ENCODE data around the gene HEMK1.

The HEMK1 gene

GRCh38 chr3:50612970-50613846 is 43.9 kb downstream of the HEMK1 start:
- Histone ChIP-seq H3K4me2 (peak overlapping the region in 10 of 11 experiments; percentile 6 to 100 (median 95); a peak in 18 of 22 replicates), H3K4me3 (peak overlapping the region in 7 of 10 experiments; percentile 86 to 98 (median 88); a peak in 13 of 20 replicates), H3K27ac (peak overlapping the region in 7 of 11 experiments; percentile 63 to 95 (median 92); a peak in 9 of 22 replicates), H3K4me1 (peaks cover 53 to 71% (median 68%) of the 10 kb centered on the region in 10 experiments), H3K9me3 (replicated peaks in 1 of 11) (no peaks in the 10 kb centered on the region), H3K27me3 (peaks cover 0 to 13% (median 0%) of the 10 kb centered on the region in 11 experiments; a peak in 3 of 22 replicates), H3K9ac (peak overlapping the region in 10 of 11 experiments; percentile 79 to 95 (median 93); a peak in 17 of 22 replicates), H3K36me3 (peaks cover 0 to 26% (median 23%) of the 10 kb centered on the region in 11 experiments; a peak in 20 of 22 replicates), H4K20me1 (peaks cover 5 to 33% (median 30%) of the 10 kb centered on the region in 11 experiments; a peak in 21 of 22 replicates)
- TF ChIP-seq Cebpa-rat (IDR thresholded peaks at IDR 0.05): no peak

DNA sequence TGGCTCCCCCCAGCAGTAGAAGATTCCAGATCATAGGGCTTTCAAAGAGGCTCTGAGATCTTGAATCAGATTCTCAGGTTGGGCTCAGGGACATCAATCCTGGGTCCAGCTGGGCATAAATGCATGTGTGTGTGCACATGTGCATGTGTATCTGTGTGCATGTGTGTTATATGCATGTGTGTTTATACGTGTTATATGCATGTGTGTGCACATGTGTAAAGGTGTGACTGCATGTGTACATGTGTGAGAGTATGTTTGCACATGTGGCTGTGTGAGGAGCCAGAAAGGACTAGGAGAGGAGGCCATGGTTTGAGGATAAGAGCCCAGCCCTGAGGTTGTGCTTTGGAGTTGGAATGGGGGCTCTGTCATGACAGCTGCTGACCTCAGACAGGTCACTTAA is 45.9 kb downstream of the HEMK1 start:
- peaks cover 0 to 20% (median 10%) of the 10 kb centered on the region in 11 experiments; a peak in 15 of 22 replicates for H4K20me1 ChIP-seq
- H3K4me3 ChIP-seq: peak overlapping the region in 3 of 10 experiments; percentile 82 to 94 (median 90); a peak in 4 of 20 replicates

GRCh38 chr3:50616003-50616769 is 46.9 kb downstream of the HEMK1 start:
- Histone ChIP-seq H3K9me3 (replicated peaks in 1 of 11) (no peaks in the 10 kb centered on the region), H3K9ac (peak overlapping the region; percentile 51 to 95 (median 72); a peak in 21 of 22 replicates), H3K4me3 (peak overlapping the region; percentile 79 to 98 (median 94)), H3K27ac (peak overlapping the region in 10 of 11 experiments; percentile 39 to 96 (median 79); a peak in 20 of 22 replicates), H4K20me1 (peaks cover 0 to 17% (median 1%) of the 10 kb centered on the region in 11 experiments; a peak in 8 of 22 replicates), H3K4me2 (peak overlapping the region; percentile 84 to 99 (median 94)), H3K36me3 (peaks cover 0 to 22% (median 1%) of the 10 kb centered on the region in 11 experiments; a peak in 8 of 22 replicates), H3K4me1 (peaks cover 56 to 76% (median 71%) of the 10 kb centered on the region in 10 experiments), H3K27me3 (peaks cover 0 to 13% (median 0%) of the 10 kb centered on the region in 11 experiments; a peak in 3 of 22 replicates)
- TF ChIP-seq Cebpa-rat (IDR thresholded peaks at IDR 0.05): peak in 3 of 11 experiments; percentile 44 to 58 (median 50); a peak in 4 of 22 replicates

More for the DNA sequence above, 45.9 kb downstream of the HEMK1 start:
- peak overlapping the region in 8 of 11 experiments; percentile 52 to 95 (median 75); a peak in 14 of 22 replicates for H3K9ac ChIP-seq
- peak overlapping the region in 6 of 11 experiments; percentile 33 to 96 (median 79); a peak in 10 of 22 replicates for H3K27ac ChIP-seq
- H3K9me3 ChIP-seq (replicated peaks in 1 of 11): no peaks in the 10 kb centered on the region
- H3K36me3 ChIP-seq: peaks cover 0 to 16% (median 6%) of the 10 kb centered on the region in 11 experiments; a peak in 15 of 22 replicates
- peaks cover 51 to 71% (median 68%) of the 10 kb centered on the region in 10 experiments for H3K4me1 ChIP-seq
- no peak for TF ChIP-seq Cebpa-rat (IDR thresholded peaks at IDR 0.05)
- H3K27me3 ChIP-seq: peaks cover 0 to 13% (median 0%) of the 10 kb centered on the region in 11 experiments; a peak in 3 of 22 replicates
- H3K4me2 ChIP-seq: peak overlapping the region in 9 of 11 experiments; percentile 84 to 99 (median 94); a peak in 18 of 22 replicates

DNA sequence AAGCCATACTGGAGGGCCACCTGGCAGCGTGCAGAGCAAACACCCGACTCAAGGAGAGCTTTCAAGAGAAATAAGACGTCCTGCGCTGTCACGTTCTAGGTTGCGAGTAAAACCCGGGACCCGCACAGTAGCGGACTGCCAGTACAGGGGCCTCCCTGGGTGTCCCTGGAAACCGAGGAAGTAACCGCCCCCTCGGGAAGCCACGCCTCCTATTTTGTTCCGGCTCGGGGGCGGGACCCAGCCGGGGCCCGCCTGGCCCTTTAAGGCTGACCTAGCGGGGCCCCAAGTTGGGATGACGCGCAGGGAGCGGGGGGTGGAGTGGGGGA is 47.4 kb downstream of the HEMK1 start:
- peaks cover 58 to 82% (median 73%) of the 10 kb centered on the region in 10 experiments for H3K4me1 ChIP-seq
- H3K36me3 ChIP-seq: peaks cover 0 to 28% (median 7%) of the 10 kb centered on the region in 11 experiments; a peak in 13 of 22 replicates
- peak overlapping the region; percentile 79 to 98 (median 94) for H3K4me3 ChIP-seq
- H3K4me2 ChIP-seq: peak overlapping the region; percentile 84 to 99 (median 94)
- peaks cover 0 to 13% (median 0%) of the 10 kb centered on the region in 11 experiments; a peak in 3 of 22 replicates for H3K27me3 ChIP-seq
- TF ChIP-seq Cebpa-rat (IDR thresholded peaks at IDR 0.05): no peak
- peaks cover 0 to 21% (median 0%) of the 10 kb centered on the region in 11 experiments; a peak in 6 of 22 replicates for H4K20me1 ChIP-seq
- no peaks in the 10 kb centered on the region for H3K9me3 ChIP-seq (replicated peaks in 1 of 11)
- peak overlapping the region; percentile 51 to 97 (median 93); a peak in 21 of 22 replicates for H3K9ac ChIP-seq
- peak overlapping the region in 10 of 11 experiments; percentile 67 to 96 (median 92); a peak in 20 of 22 replicates for H3K27ac ChIP-seq

GRCh38 chr3:50617096-50617791 is 47.9 kb downstream of the HEMK1 start, which contains the start of gene MAPKAPK3:
TSS of gene MAPKAPK3 (plus strand) at chr3:50617151. CDS start at chr3:50617566, 415 bp downstream.
- peaks cover 0 to 33% (median 12%) of the 10 kb centered on the region in 11 experiments; a peak in 16 of 22 replicates for H3K36me3 ChIP-seq
- no peaks in the 10 kb centered on the region for H3K9me3 ChIP-seq (replicated peaks in 1 of 11)
- H3K27ac ChIP-seq: peak within 1 kb of the TSS; percentile 89 to 97 (median 94)
- peak within 1 kb of the TSS; percentile 94 to 100 (median 98) for H3K4me2 ChIP-seq
- peaks cover 0 to 11% (median 0%) of the 10 kb centered on the region in 11 experiments; a peak in 3 of 22 replicates for H3K27me3 ChIP-seq
- peak within 1 kb of the TSS; percentile 89 to 97 (median 95) for H3K9ac ChIP-seq
- TF ChIP-seq Cebpa-rat (IDR thresholded peaks at IDR 0.05): 0 out of 22 replicates have a peak, but pooled peaks of 1 of the 11 experiments have one; percentile 6
- H3K4me3 ChIP-seq: peak within 1 kb of the TSS; percentile 79 to 98 (median 94)
- H4K20me1 ChIP-seq: peaks cover 0 to 26% (median 2%) of the 10 kb centered on the region in 11 experiments; a peak in 8 of 22 replicates
- H3K4me1 ChIP-seq: peaks cover 57 to 84% (median 72%) of the 10 kb centered on the region in 10 experiments

GRCh38 chr3:50617911-50618481 is 48.7 kb downstream of the HEMK1 start:
- Histone ChIP-seq H3K36me3 (peaks cover 0 to 41% (median 19%) of the 10 kb centered on the region in 11 experiments; a peak in 17 of 22 replicates), H3K4me1 (peaks cover 54 to 84% (median 71%) of the 10 kb centered on the region in 10 experiments), H3K27ac (peak overlapping the region; percentile 89 to 97 (median 94)), H4K20me1 (peaks cover 0 to 33% (median 8%) of the 10 kb centered on the region in 11 experiments; a peak in 12 of 22 replicates), H3K9me3 (replicated peaks in 1 of 11) (no peaks in the 10 kb centered on the region), H3K4me2 (peak overlapping the region; percentile 94 to 100 (median 98)), H3K4me3 (peak overlapping the region; percentile 79 to 98 (median 94)), H3K9ac (peak overlapping the region; percentile 89 to 97 (median 95)), H3K27me3 (0 out of 22 replicates have a peak, but pooled peaks cover 0 to 4% (median 0%) of the 10 kb centered on the region in 11 experiments)
- no peak for TF ChIP-seq Cebpa-rat (IDR thresholded peaks at IDR 0.05)

DNA sequence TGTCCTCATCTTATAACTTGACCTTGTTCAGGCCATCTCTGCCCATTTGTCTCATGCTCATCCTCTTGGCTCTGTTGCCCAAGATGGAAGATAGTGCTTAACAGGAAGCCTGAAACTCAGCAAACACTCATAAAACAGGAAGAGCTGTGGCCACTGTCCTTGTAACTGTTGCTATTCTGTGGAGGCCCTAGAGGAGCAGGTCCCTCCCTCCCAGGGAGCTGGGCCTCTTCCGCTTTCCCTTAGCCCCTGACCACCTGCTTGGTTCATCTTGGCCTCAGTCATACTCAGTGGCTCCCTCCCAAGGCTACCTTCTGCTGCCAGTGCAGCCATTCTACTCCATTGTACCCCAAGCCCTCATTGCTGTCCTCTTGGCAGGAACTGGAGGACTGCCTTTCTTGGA is 51.1 kb downstream of the HEMK1 start:
- H3K9me3 ChIP-seq (replicated peaks in 1 of 11): no peaks in the 10 kb centered on the region
- no peaks in the 10 kb centered on the region for H3K27me3 ChIP-seq
- peaks cover 75 to 92% (median 81%) of the 10 kb centered on the region in 10 experiments for H3K4me1 ChIP-seq
- H3K4me3 ChIP-seq: peak overlapping the region in 6 of 10 experiments; percentile 10 to 98 (median 70); a peak in 9 of 20 replicates
- H3K9ac ChIP-seq: peak overlapping the region in 9 of 11 experiments; percentile 6 to 96 (median 45); a peak in 11 of 22 replicates
- H3K27ac ChIP-seq: peak overlapping the region; percentile 55 to 87 (median 73); a peak in 20 of 22 replicates
- H4K20me1 ChIP-seq: peaks cover 18 to 58% (median 32%) of the 10 kb centered on the region in 11 experiments; a peak in 21 of 22 replicates
- TF ChIP-seq Cebpa-rat (IDR thresholded peaks at IDR 0.05): no peak
- H3K4me2 ChIP-seq: peak overlapping the region; percentile 94 to 100 (median 98)
- H3K36me3 ChIP-seq: peaks cover 0 to 48% (median 30%) of the 10 kb centered on the region in 11 experiments; a peak in 18 of 22 replicates

Measured in BLaER1 treated with 17β-estradiol and CSF1 and Interleukin-3, amounts not matched to agents 10 nM and 100 nM (cell line).